ENCODE data around the gene SIPA1L2.

Gene SIPA1L2

DNA sequence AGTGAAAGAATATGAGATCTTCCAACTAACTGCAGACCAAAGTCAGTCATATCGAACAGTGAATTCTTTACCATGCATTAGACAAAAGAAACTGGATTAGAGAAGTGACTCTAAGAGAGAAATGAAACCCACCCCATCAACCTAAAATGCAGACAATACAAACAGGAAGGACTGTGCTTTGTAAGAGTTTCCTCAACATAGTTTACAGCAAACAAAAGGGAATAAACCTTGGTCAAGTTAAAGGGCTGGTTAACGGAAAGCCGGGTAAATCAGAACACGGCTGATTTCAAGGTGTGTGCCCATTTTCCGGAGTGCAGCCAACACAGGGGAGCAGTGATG, 39.2 kb downstream of the SIPA1L2 start:
- no peak overlapping the region for H3K4me3 ChIP-seq (ENCODE audit: insufficient read depth, low read length, poor library complexity, severe bottlenecking)
- H3K4me2 ChIP-seq (ENCODE audit: low read depth, low read length, poor library complexity, severe bottlenecking): no peak overlapping the region
- TF ChIP-seq EZH2phosphoT487 (conservative IDR thresholded peaks at IDR 0.05; ENCODE audit: low read length): no peak
- TF ChIP-seq, protein P1, sequence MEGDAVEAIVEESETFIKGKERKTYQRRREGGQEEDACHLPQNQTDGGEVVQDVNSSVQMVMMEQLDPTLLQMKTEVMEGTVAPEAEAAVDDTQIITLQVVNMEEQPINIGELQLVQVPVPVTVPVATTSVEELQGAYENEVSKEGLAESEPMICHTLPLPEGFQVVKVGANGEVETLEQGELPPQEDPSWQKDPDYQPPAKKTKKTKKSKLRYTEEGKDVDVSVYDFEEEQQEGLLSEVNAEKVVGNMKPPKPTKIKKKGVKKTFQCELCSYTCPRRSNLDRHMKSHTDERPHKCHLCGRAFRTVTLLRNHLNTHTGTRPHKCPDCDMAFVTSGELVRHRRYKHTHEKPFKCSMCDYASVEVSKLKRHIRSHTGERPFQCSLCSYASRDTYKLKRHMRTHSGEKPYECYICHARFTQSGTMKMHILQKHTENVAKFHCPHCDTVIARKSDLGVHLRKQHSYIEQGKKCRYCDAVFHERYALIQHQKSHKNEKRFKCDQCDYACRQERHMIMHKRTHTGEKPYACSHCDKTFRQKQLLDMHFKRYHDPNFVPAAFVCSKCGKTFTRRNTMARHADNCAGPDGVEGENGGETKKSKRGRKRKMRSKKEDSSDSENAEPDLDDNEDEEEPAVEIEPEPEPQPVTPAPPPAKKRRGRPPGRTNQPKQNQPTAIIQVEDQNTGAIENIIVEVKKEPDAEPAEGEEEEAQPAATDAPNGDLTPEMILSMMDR (IDR thresholded peaks at IDR 0.05; ENCODE audit: insufficient read depth, low read length, poor library complexity, severe bottlenecking): no peak
- no peaks in the 10 kb centered on the region for H3F3A ChIP-seq (ENCODE audit: insufficient read depth)
- no peak overlapping the region for H3K27ac ChIP-seq (ENCODE audit: low read depth, low read length)
- H3K27me3 ChIP-seq (ENCODE audit: low read length): no peaks in the 10 kb centered on the region
- H3K9me3 ChIP-seq (ENCODE audit: insufficient read depth, low read length): peaks cover 3% of the 10 kb centered on the region; the same call in 1 of the 2 replicates
- H4K20me1 ChIP-seq (ENCODE audit: low read depth, low read length): no peaks in the 10 kb centered on the region
- no peaks in the 10 kb centered on the region for H3K36me3 ChIP-seq (ENCODE audit: low read length)
- H3K79me2 ChIP-seq (ENCODE audit: insufficient read depth, low read length): no peaks in the 10 kb centered on the region
- H3K9ac ChIP-seq (ENCODE audit: low read length): no peak overlapping the region
- no peak overlapping the region for H2AFZ ChIP-seq (ENCODE audit: low read depth, low read length, severe bottlenecking)
- no peaks in the 10 kb centered on the region for H3K9me2 ChIP-seq (replicated peaks; ENCODE audit: insufficient read depth, low read length)

DNA sequence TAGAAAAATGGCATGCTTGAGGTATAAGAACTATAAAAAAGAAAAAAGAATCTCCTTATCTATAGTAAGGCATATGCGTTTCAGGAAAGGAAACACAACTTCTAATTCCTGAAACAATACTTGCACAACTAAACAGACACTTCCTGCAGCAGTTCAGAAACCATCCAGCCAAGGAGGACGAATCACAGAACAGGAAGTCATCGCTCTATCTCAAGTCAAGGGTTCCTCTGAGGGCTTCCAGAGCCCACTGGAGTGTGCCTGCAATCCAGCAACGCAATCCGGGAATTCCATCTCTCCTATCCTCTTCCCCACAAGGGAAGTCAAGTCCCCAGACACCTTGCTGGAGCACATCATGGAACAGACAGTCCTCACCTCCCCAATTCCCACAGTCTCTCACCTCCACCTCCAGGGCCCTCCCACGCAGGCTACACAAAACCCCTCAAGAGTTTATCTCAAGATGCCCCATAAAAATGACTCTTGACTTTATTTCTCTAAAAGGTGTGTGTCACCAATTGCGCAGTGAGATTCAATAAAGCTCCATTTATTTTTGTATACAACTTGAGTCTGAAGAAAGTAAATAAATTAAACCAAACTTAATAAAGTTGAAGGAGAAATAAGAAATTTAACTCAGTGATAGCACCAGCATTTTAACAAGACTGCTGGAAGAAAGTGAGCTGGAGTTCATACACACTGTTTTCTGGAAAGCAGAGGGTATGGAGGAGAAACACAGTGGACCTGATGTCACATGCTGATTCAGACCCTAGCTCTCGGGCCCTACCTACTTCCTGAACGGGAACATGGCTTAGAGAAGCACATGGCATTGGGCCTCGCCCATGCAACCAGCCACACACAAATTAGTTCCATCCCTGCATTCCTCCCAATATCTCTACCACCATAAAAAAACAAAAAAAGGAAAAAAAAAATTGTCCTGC, 39.9 kb downstream of the SIPA1L2 start:
- Histone ChIP-seq H3K9me2 (replicated peaks; ENCODE audit: insufficient read depth, low read length) (no peaks in the 10 kb centered on the region), H3K4me3 (ENCODE audit: insufficient read depth, low read length, poor library complexity, severe bottlenecking) (no peak overlapping the region), H3F3A (ENCODE audit: insufficient read depth) (no peaks in the 10 kb centered on the region), H3K9ac (ENCODE audit: low read length) (no peak overlapping the region), H3K9me3 (ENCODE audit: insufficient read depth, low read length) (peaks cover 3% of the 10 kb centered on the region; the same call in 1 of the 2 replicates), H3K36me3 (ENCODE audit: low read length) (no peaks in the 10 kb centered on the region), H3K27me3 (ENCODE audit: low read length) (no peaks in the 10 kb centered on the region), H3K27ac (ENCODE audit: low read depth, low read length) (no peak overlapping the region), H3K79me2 (ENCODE audit: insufficient read depth, low read length) (no peaks in the 10 kb centered on the region), H2AFZ (ENCODE audit: low read depth, low read length, severe bottlenecking) (no peak overlapping the region), H4K20me1 (ENCODE audit: low read depth, low read length) (no peaks in the 10 kb centered on the region), H3K4me2 (ENCODE audit: low read depth, low read length, poor library complexity, severe bottlenecking) (no peak overlapping the region)
- no peak for TF ChIP-seq EZH2phosphoT487 (conservative IDR thresholded peaks at IDR 0.05; ENCODE audit: low read length)
- TF ChIP-seq, protein P1 (IDR thresholded peaks at IDR 0.05; ENCODE audit: insufficient read depth, low read length, poor library complexity, severe bottlenecking): no peak

DNA sequence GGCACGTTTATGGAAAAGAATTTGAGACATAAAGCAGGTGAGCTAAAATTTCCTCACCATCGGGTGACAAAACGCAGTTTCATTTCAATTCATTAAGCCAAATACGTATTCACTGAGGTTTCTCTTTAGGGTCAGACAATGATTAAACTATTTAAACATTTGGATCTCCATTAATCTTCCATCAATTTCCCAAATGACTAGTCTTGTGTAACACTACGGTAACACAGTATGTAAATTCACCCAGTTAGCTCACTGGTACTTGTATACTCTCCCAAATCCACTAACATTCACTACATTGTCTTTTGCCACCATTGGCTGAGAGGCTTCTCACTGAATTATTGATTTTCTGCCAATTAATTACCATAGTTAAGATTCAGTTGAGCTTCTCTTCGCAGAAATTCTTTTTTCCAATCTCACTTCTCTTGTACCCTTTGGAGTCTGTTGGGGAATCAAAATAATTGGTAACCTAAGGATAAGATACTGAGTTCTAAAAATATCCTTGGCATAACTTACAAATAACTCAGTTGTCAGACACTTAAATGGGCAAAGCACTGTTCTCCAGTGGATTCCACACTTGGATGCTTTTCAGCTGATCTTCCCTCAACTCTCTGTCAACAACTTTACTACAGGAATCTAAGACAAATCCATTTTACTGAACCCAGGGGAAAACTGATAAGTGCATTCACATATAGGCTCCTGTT, 40.7 kb downstream of the SIPA1L2 start:
- Histone ChIP-seq H3K4me3 (ENCODE audit: insufficient read depth, low read length, poor library complexity, severe bottlenecking) (no peak overlapping the region), H3K27ac (ENCODE audit: low read depth, low read length) (no peak overlapping the region), H3F3A (ENCODE audit: insufficient read depth) (no peaks in the 10 kb centered on the region), H3K9ac (ENCODE audit: low read length) (no peak overlapping the region), H2AFZ (ENCODE audit: low read depth, low read length, severe bottlenecking) (no peak overlapping the region), H4K20me1 (ENCODE audit: low read depth, low read length) (no peaks in the 10 kb centered on the region), H3K36me3 (ENCODE audit: low read length) (no peaks in the 10 kb centered on the region), H3K9me2 (replicated peaks; ENCODE audit: insufficient read depth, low read length) (no peaks in the 10 kb centered on the region), H3K4me2 (ENCODE audit: low read depth, low read length, poor library complexity, severe bottlenecking) (no peak overlapping the region), H3K27me3 (ENCODE audit: low read length) (no peaks in the 10 kb centered on the region), H3K9me3 (ENCODE audit: insufficient read depth, low read length) (peaks cover 3% of the 10 kb centered on the region; the same call in 1 of the 2 replicates), H3K79me2 (ENCODE audit: insufficient read depth, low read length) (no peaks in the 10 kb centered on the region)
- TF ChIP-seq, protein P1 (IDR thresholded peaks at IDR 0.05; ENCODE audit: insufficient read depth, low read length, poor library complexity, severe bottlenecking): no peak
- TF ChIP-seq EZH2phosphoT487 (conservative IDR thresholded peaks at IDR 0.05; ENCODE audit: low read length): no peak

Measured in SU-DHL-6 (cell line).